ENCODE measurements around the gene DNM1L. TPM values are rescaled to one million over a fixed set of nuclear protein-coding genes. Genes with fewer than 3 reads are reported as not detected.

The DNM1L gene
- total RNA-seq, 1 donor from 2014 or later = 40.9 TPM

DNA sequence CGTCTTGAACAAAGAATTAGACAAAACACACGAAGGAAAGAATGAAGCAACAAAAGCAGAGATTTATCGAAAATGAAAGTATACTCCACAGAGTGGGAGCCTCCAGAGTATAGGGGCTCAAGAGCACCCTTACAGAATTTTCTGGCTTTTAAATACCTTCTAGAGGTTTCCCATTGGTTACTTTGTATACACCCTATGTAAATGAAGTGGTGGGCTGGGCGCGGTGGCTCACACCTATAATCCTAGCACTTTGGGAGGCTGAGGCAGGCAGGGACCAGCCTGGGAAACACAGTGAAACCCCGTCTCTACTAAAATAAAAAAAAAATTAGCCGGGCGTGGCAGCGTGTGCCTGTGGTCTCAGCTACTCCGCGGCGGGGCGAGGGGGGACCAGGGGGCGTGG, 13.1 kb upstream of the DNM1L start:
- H3K4me1 ChIP-seq = no peaks in the 10 kb centered on the region
- TF ChIP-seq, protein P1, sequence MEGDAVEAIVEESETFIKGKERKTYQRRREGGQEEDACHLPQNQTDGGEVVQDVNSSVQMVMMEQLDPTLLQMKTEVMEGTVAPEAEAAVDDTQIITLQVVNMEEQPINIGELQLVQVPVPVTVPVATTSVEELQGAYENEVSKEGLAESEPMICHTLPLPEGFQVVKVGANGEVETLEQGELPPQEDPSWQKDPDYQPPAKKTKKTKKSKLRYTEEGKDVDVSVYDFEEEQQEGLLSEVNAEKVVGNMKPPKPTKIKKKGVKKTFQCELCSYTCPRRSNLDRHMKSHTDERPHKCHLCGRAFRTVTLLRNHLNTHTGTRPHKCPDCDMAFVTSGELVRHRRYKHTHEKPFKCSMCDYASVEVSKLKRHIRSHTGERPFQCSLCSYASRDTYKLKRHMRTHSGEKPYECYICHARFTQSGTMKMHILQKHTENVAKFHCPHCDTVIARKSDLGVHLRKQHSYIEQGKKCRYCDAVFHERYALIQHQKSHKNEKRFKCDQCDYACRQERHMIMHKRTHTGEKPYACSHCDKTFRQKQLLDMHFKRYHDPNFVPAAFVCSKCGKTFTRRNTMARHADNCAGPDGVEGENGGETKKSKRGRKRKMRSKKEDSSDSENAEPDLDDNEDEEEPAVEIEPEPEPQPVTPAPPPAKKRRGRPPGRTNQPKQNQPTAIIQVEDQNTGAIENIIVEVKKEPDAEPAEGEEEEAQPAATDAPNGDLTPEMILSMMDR (IDR thresholded peaks at IDR 0.05) = no peak
- ATAC-seq (no peak), DNase-seq (no peak)
- H3K4me3 ChIP-seq = peak overlapping the region; percentile 30
- intact Hi-C loops (cut with DNase I) = no loop called here
- no peaks in the 10 kb centered on the region for H3K36me3 ChIP-seq
- H3K9me3 ChIP-seq = no peaks in the 10 kb centered on the region
- H3K27ac ChIP-seq = no peak overlapping the region
- H3K27me3 ChIP-seq (ENCODE audit: low read depth) = no peaks in the 10 kb centered on the region

DNA sequence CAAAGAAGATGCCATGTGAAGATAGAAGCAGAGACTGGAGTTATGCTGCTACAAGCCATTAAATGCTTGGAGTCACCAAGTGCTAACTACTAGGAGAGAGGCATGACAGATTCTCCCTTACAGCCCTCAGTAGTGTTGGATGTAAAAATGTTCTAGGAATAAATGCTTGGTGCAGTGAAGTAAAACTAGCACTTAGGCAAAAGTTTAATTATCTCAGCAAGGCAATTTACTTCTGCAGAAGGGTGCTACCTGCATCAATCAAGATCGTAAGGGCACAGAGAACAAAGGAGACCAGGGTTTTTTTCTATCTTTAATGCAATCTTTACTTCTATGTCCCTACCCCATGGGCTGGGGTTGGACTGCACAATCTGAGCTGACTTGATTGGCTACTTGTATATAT, 9.5 kb upstream of the DNM1L start:
- H3K4me1 ChIP-seq = peaks cover 9% of the 10 kb centered on the region
- H3K27me3 ChIP-seq (ENCODE audit: low read depth) = no peaks in the 10 kb centered on the region
- TF ChIP-seq, protein P1 (IDR thresholded peaks at IDR 0.05) = no peak
- intact Hi-C loops (cut with DNase I) = no loop called here
- no peaks in the 10 kb centered on the region for H3K9me3 ChIP-seq
- no peak overlapping the region for H3K4me3 ChIP-seq
- ATAC-seq = no peak
- H3K27ac ChIP-seq = no peak overlapping the region
- no peaks in the 10 kb centered on the region for H3K36me3 ChIP-seq
- DNase-seq = no peak

DNA sequence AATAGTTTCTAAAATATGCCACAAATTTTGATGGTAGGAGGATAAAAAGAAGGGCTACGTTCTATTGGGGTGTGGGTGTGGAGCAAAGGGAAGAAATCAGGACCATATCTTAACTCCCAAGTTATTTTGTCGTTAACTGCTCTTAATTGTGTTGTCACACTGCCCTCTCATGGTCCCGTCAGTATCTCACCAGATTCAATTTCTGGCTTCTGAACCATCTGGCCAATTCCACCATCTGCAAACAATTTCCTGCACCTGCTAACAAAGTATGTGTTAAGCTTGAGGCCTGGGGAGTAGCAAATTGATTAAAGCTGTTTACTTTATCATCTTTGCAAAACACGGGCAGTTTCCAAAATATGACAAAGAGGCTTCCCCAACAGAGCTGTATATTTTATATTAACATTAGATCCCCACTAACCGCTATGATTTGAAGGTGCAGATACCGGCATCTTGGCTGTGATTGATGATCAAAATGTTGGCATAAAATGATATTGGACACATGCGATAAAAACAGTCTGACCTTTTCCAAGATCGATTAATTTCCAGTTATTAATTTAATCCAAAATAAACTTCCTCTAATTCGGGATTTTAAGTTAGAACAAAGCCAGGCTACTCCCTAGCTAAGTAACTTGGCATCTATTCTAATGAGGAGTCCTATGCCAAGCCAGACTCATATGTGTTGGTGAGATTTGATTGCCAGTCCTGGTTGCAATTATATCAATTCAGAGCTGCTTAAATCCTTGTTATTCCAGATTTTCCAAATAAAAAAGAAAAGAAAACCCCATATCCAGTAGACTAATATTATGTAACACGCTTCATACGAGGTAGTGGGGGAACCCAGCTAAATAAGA, 6.9 kb upstream of the DNM1L start:
- H3K4me1 ChIP-seq = peaks cover 9% of the 10 kb centered on the region

DNA sequence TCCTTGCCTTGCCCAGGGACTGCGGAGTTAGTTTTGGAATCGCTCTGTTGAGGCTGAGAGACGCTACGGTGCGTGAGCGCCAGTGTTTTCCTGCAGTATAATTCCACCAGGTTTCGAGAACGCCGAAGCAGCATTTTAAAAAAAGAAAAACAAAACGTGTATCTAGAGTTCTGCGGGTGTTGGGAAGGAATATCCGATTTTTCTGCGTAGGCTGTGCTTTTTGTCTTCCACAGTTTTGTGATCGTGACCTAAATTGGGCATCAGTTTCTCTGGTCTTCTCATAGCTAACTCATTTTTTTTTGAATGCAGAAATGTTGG, 778 bp downstream of the DNM1L start:
- DNase-seq (no peak), ATAC-seq (no peak)
- Histone ChIP-seq H3K27me3 (ENCODE audit: low read depth) (no peaks in the 10 kb centered on the region), H3K9me3 (no peaks in the 10 kb centered on the region), H3K4me3 (peak overlapping the region; percentile 89), H3K27ac (peak overlapping the region; percentile 91), H3K36me3 (no peaks in the 10 kb centered on the region), H3K4me1 (peaks cover 11% of the 10 kb centered on the region)
- intact Hi-C loops (cut with DNase I) = no loop called here
- TF ChIP-seq, protein P1 (IDR thresholded peaks at IDR 0.05) = no peak

More for the DNA sequence above, 6.9 kb upstream of the DNM1L start:
- no peaks in the 10 kb centered on the region for H3K9me3 ChIP-seq
- no peaks in the 10 kb centered on the region for H3K27me3 ChIP-seq (ENCODE audit: low read depth)
- ATAC-seq = peak; percentile 71 to 77
- intact Hi-C loops (cut with DNase I) = no loop called here
- no peak for DNase-seq
- H3K27ac ChIP-seq = no peak overlapping the region
- TF ChIP-seq, protein P1 (IDR thresholded peaks at IDR 0.05) = peak; percentile 54
- no peak overlapping the region for H3K4me3 ChIP-seq
- no peaks in the 10 kb centered on the region for H3K36me3 ChIP-seq

DNA sequence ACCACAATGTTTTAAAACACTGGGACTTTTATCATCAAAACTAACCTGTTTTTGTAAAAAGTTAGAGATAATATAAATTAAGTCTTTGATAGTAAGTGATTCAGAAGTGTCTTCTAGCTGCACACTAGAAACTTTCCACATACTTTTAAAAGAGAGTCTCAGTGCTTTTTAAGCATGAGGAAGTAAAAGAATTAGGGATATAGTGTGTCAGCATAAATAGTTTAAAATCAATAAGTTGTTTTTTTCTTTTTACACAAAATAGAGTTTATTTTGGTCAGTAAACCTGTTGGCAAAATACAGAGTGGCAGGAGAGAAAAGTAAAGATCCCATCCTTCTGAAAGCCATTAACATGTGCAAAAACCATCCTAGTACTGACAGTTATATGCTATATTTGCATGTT, 1.7 kb downstream of the DNM1L start:
- H3K36me3 ChIP-seq = no peaks in the 10 kb centered on the region
- TF ChIP-seq, protein P1 (IDR thresholded peaks at IDR 0.05) = no peak
- ATAC-seq (no peak), DNase-seq (no peak)
- peaks cover 11% of the 10 kb centered on the region for H3K4me1 ChIP-seq
- no peaks in the 10 kb centered on the region for H3K9me3 ChIP-seq
- intact Hi-C loops (cut with DNase I) = no loop called here
- H3K27me3 ChIP-seq (ENCODE audit: low read depth) = no peaks in the 10 kb centered on the region
- H3K27ac ChIP-seq = peak overlapping the region; percentile 91
- H3K4me3 ChIP-seq = peak overlapping the region; percentile 89
